Subcutaneous adipose tissue (tissue), 4 donors: ENCODE data around the gene BDH1. TPM values are rescaled to one million over a fixed set of nuclear protein-coding genes. Genes with fewer than 3 reads are reported as not detected.

Source experiments
- CTCF ChIP-seq: fragments of 450-650 bp; IDR thresholded peaks from one replicate; pipeline ENCODE4 v1.5.1; 2016; ENCODE audit warnings: low read depth, mild to moderate bottlenecking, control low read depth, antibody characterized with exemption, moderate library complexity
- total RNA-seq, 4 donors: library from RNA; depleted of rRNA; stranded (reverse); fragments of >200 nt; gene quantifications; one replicate each; pipeline ENCODE4 v1.1.0, GENCODE V29; 2016

BDH1 gene
- total RNA-seq, 4 donors from 2014 or later: 15.5 to 65.2 (median 20.9) TPM

- TF ChIP-seq CTCF: no peak
Measured at GRCh38 chr3:197471221-197472010, 84.4 kb downstream of the BDH1 start.

GRCh38 chr3:197468866-197469382, 86.8 kb downstream of the BDH1 start:
- TF ChIP-seq CTCF: no peak

GRCh38 chr3:197468167-197468566, 87.6 kb downstream of the BDH1 start:
- TF ChIP-seq CTCF: no peak

GRCh38 chr3:197466586-197467399, 89.0 kb downstream of the BDH1 start:
- TF ChIP-seq CTCF: no peak

GRCh38 chr3:197465996-197466549, 89.7 kb downstream of the BDH1 start:
- no peak for TF ChIP-seq CTCF

- no peak for TF ChIP-seq CTCF
Measured at GRCh38 chr3:197465197-197465995, 90.4 kb downstream of the BDH1 start.
